ENCODE data around the gene G6PC3. TPM values are rescaled to one million over a fixed set of nuclear protein-coding genes. Genes with fewer than 3 reads are reported as not detected.
A peak's percentile ranks its signal among the peaks of the same experiment; 100 is the strongest.

G6PC3 gene
- total RNA-seq, 1 experiment from 2014 or later = 105 TPM

DNA sequence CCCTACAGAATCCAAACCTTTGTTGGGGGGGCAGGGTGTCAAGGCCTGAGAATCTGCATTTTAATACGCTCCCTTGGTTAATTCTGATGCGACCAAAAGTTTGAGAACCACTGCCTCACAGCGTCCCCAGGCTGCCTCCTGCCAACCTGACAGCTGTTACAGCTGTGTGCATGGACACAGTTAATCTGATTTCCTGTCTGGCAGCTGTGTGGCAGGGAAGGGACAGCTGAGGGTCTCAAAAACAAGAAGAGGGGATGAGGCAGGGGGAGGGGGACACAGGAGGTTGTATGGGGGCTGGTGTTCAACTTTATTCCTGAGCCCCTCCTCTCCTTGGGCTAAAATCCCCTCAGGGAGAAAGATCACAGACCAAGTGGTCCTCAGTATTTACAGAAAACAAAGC, 35.4 kb downstream of the G6PC3 start:
- no peaks in the 10 kb centered on the region for H3K79me1 ChIP-seq (ENCODE audit: insufficient read depth, low read depth, low read length, poor library complexity, severe bottlenecking)
- H3K23me2 ChIP-seq (ENCODE audit: insufficient read length, low read depth, low read length, poor library complexity, severe bottlenecking) = no peaks in the 10 kb centered on the region
- H3K27ac ChIP-seq (ENCODE audit: insufficient read length, low read depth, low read length) = no peak overlapping the region
- no peak overlapping the region for H4K8ac ChIP-seq (replicated peaks; ENCODE audit: insufficient read length, low read depth, low read length)
- no peak overlapping the region for H2BK12ac ChIP-seq (ENCODE audit: insufficient read length, low read depth, low read length)
- TF ChIP-seq, protein P1, sequence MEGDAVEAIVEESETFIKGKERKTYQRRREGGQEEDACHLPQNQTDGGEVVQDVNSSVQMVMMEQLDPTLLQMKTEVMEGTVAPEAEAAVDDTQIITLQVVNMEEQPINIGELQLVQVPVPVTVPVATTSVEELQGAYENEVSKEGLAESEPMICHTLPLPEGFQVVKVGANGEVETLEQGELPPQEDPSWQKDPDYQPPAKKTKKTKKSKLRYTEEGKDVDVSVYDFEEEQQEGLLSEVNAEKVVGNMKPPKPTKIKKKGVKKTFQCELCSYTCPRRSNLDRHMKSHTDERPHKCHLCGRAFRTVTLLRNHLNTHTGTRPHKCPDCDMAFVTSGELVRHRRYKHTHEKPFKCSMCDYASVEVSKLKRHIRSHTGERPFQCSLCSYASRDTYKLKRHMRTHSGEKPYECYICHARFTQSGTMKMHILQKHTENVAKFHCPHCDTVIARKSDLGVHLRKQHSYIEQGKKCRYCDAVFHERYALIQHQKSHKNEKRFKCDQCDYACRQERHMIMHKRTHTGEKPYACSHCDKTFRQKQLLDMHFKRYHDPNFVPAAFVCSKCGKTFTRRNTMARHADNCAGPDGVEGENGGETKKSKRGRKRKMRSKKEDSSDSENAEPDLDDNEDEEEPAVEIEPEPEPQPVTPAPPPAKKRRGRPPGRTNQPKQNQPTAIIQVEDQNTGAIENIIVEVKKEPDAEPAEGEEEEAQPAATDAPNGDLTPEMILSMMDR (conservative IDR thresholded peaks at IDR 0.05) = no peak
- no peaks in the 10 kb centered on the region for H3K9me3 ChIP-seq (ENCODE audit: control insufficient read depth, low read depth, low read length)
- peaks cover 26 to 31% of the 10 kb centered on the region in 2 experiments for H3K4me1 Mint-ChIP-seq
- no peak overlapping the region for H3K56ac ChIP-seq (ENCODE audit: insufficient read length, low read depth, low read length)
- H3K4me1 ChIP-seq (ENCODE audit: insufficient read depth, low read length) = peaks cover 5% of the 10 kb centered on the region; the same call in 1 of the 2 replicates
- no peak overlapping the region for H4K91ac ChIP-seq (ENCODE audit: insufficient read length, low read depth, low read length)
- H3K4ac ChIP-seq (ENCODE audit: low read depth, low read length) = no peak overlapping the region
- H4K5ac ChIP-seq (ENCODE audit: insufficient read length, low read depth, low read length) = no peak overlapping the region
- H2BK15ac ChIP-seq (ENCODE audit: low read depth, low read length) = no peak overlapping the region
- no peak overlapping the region for H2AFZ ChIP-seq (ENCODE audit: low read length)
- H3K79me2 ChIP-seq (ENCODE audit: insufficient read depth, low read length) = no peaks in the 10 kb centered on the region
- H3K18ac ChIP-seq (ENCODE audit: insufficient read length, low read depth, low read length) = no peak overlapping the region
- H4K20me1 ChIP-seq (ENCODE audit: control insufficient read depth, insufficient read depth, insufficient read length) = no peaks in the 10 kb centered on the region
- no peak overlapping the region for H2AK5ac ChIP-seq (ENCODE audit: insufficient read length, low read length)
- H3K23ac ChIP-seq (ENCODE audit: insufficient read length, low read depth, low read length) = no peak overlapping the region
- no peak overlapping the region for H2BK5ac ChIP-seq (ENCODE audit: insufficient read length, low read length)
- H3K27ac Mint-ChIP-seq = peak overlapping the region in 1 of 3 experiments; percentile 92; a peak in 2 of 7 replicates
- no peak overlapping the region for H3K4me3 Mint-ChIP-seq
- H3K27me3 ChIP-seq (ENCODE audit: insufficient read depth, low read length) = no peaks in the 10 kb centered on the region
- H3K9ac ChIP-seq (ENCODE audit: extremely low read depth, insufficient read length, low read length) = no peak overlapping the region
- DNase-seq = no peak
- no peak overlapping the region for H3K4me2 ChIP-seq (ENCODE audit: insufficient read depth, insufficient read length, low read length)
- peaks cover 0 to 12% (median 8%) of the 10 kb centered on the region in 3 experiments; a peak in 3 of 7 replicates for H3K36me3 Mint-ChIP-seq (ENCODE audit: insufficient read depth in 1 of 3, low read depth in 3 of 3)
- H2BK120ac ChIP-seq (ENCODE audit: low read depth, low read length, poor library complexity, severe bottlenecking) = no peak overlapping the region
- WGBS (ENCODE audit: extremely low coverage, insufficient read length, low lambda C conversion rate) = no CpG with 5 or more reads among the region's 3 CpGs
- H3K9me3 Mint-ChIP-seq = no peaks in the 10 kb centered on the region
- H2BK20ac ChIP-seq (ENCODE audit: low read depth, low read length, poor library complexity, severe bottlenecking) = no peak overlapping the region
- H3K14ac ChIP-seq (ENCODE audit: insufficient read depth, low read length) = no peak overlapping the region; the same call in 1 of the 2 replicates
- no peaks in the 10 kb centered on the region; the same call in 1 of the 2 replicates for H3K27me3 Mint-ChIP-seq (ENCODE audit: low read depth)
- H3T11ph ChIP-seq (ENCODE audit: low read length) = no peak overlapping the region

Data from H9 (cell line).